Subcutaneous abdominal adipose tissue (tissue), 5 donors: ENCODE data around the gene HNRNPCL2.
"Not testable (repeated sequence)": the region's sequence is repeated elsewhere in the genome, so short reads cannot be mapped to it uniquely, and the experiment has no call there.

Experiments used
- H3K27ac ChIP-seq: one replicate; pipeline ENCODE4 v1.7.0; 2013; ENCODE audit warnings: low read depth, mild to moderate bottlenecking, inconsistent platforms, low read length, moderate library complexity
- H3K27me3 ChIP-seq, 5 donors: one replicate each; pipeline ENCODE4 v1.7.0; 2013; ENCODE audit warnings: low read length in 5 of 5, inconsistent platforms in 1 of 5; ENCODE audit not compliant: control insufficient read depth in 5 of 5, insufficient read depth in 4 of 5
- H3K36me3 ChIP-seq, 5 donors: one replicate each; pipeline ENCODE4 v1.7.0; 2013; ENCODE audit warnings: low read length in 5 of 5; ENCODE audit not compliant: control insufficient read depth in 5 of 5, insufficient read depth in 5 of 5
- H3K4me1 ChIP-seq, 5 donors: one replicate each; pipeline ENCODE4 v1.7.0; 2013; ENCODE audit warnings: low read length in 5 of 5, mild to moderate bottlenecking in 3 of 5, moderate library complexity in 1 of 5; ENCODE audit not compliant: control insufficient read depth in 5 of 5, insufficient read depth in 5 of 5
- H3K4me3 ChIP-seq, 5 donors: one replicate each; pipeline ENCODE4 v1.7.0; 2013; ENCODE audit warnings: low read length in 5 of 5, low read depth in 1 of 5
- H3K9ac ChIP-seq, 5 donors: one replicate each; pipeline ENCODE4 v1.7.0; 2013; ENCODE audit warnings: low read length in 5 of 5, mild to moderate bottlenecking in 4 of 5, moderate library complexity in 3 of 5
- H3K9me3 ChIP-seq, 5 donors: one replicate each; pipeline ENCODE4 v1.7.0; 2013; ENCODE audit warnings: low read length in 5 of 5; ENCODE audit not compliant: control insufficient read depth in 5 of 5
- donor health status: healthy.
- donor health status: healthy.
- donor health status: healthy.
- donor health status: healthy.
- donor health status: healthy.

The HNRNPCL2 gene

GRCh38 chr1:13116754-13117153 lies at the start of gene HNRNPCL2:
TSS of gene HNRNPCL2 (minus strand) at chr1:13116854. CDS start at chr1:13116400, 454 bp downstream.
- H3K4me3 ChIP-seq, H3K27ac ChIP-seq, H3K27me3 ChIP-seq, H3K9ac ChIP-seq, H3K36me3 ChIP-seq, H3K4me1 ChIP-seq, H3K9me3 ChIP-seq: not testable (repeated sequence)

- H3K27ac ChIP-seq, H3K27me3 ChIP-seq, H3K36me3 ChIP-seq, H3K9ac ChIP-seq, H3K4me1 ChIP-seq, H3K9me3 ChIP-seq, H3K4me3 ChIP-seq: not testable (repeated sequence)
These were observed 48.9 kb upstream of the HNRNPCL2 start, which contains the start of gene HNRNPCL4 for GRCh38 chr1:13165531-13165930. TSS of gene HNRNPCL4 (minus strand) at chr1:13165631. CDS start at chr1:13165467, 164 bp downstream.

GRCh38 chr1:13155909-13156308 lies 39.3 kb upstream of the HNRNPCL2 start, which contains the start of gene PRAMEF26:
TSS of gene PRAMEF26 (minus strand) at chr1:13156009. CDS start at chr1:13153095, 2,914 bp downstream.
- not testable (repeated sequence) for H3K9ac ChIP-seq, H3K4me3 ChIP-seq, H3K36me3 ChIP-seq, H3K4me1 ChIP-seq, H3K9me3 ChIP-seq, H3K27me3 ChIP-seq, H3K27ac ChIP-seq

GRCh38 chr1:13070474-13070873 lies 46.2 kb downstream of the HNRNPCL2 start, which contains the start of gene PRAMEF25:
TSS of gene PRAMEF25 (plus strand) at chr1:13070774. CDS start at chr1:13073694, 2,920 bp downstream.
- not testable (repeated sequence) for H3K27ac ChIP-seq, H3K9ac ChIP-seq, H3K9me3 ChIP-seq, H3K4me3 ChIP-seq, H3K4me1 ChIP-seq, H3K27me3 ChIP-seq, H3K36me3 ChIP-seq
